ENCODE data around the gene CCDC93.
"Not testable (repeated sequence)": the region's sequence is repeated elsewhere in the genome, so short reads cannot be mapped to it uniquely, and the experiment has no call there.

Gene CCDC93

DNA sequence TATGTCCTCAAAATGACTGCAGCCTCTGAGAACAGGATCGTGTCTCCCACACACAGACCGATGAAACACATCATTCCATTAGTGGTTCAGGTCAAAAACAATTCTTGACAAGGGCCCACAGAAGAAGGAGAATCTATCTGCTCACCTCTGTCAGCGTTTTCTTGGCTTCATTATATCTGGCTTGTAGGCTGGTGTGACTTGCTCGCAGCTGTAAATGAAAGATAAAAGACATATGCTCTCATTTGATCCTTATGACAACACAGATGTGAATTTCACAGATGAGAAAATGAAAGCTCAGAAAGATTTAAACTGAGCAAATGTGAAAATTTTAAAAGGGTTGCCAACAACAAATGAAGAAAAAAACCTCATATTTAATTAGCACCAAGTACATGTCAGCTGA lies 61.6 kb downstream of the CCDC93 start:
- no peak for FAIRE-seq

GRCh38 chr2:117949806-117950205 lies 64.1 kb downstream of the CCDC93 start:
- no peak for FAIRE-seq

DNA sequence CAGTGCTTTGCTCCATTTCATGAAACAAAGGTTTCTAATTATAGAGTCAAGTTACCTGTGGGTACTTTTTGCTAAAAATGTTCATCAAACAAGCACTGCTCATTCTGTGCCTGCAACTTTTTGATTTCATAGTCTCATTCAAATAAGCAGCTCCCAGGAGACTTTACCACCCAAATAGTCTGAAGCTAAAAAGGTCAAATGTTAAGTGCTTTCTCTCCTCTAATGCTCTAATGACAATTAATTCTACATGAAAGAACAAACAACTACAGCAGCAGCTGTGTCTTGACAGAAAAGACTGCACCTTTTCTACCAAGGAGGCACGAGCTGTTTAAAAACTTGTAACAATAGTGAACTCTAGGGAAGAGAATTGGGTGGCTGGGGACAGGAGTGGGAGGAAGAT lies 65.3 kb downstream of the CCDC93 start:
- FAIRE-seq, result no peak

DNA sequence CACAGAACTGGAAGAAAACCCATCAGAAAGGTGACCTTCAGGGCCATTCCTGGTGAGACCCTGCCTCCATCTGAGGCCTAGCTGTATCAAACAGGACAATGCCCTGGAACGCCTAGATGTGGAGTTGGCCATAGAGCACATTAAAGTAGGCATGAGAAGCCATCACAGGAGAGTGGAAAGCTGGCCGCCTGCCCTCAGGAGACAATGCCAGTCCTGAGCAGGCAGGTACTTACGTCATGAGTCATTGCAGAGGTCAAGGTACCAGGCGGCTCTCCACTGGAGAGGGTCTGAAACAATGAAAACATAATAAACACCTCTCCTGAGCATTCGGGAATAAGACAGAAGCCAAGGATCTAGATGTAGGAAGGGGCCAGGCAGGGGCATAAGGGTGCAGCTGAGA lies 68.6 kb downstream of the CCDC93 start:
- no peak for FAIRE-seq

- FAIRE-seq, result no peak
Observed at GRCh38 chr2:117944816-117945215, 69.1 kb downstream of the CCDC93 start.

- no peak for FAIRE-seq
Observed at GRCh38 chr2:117943013-117943672, 70.7 kb downstream of the CCDC93 start.

GRCh38 chr2:117942551-117942950 lies 71.3 kb downstream of the CCDC93 start:
- no peak for FAIRE-seq

- no peak for FAIRE-seq
Observed at GRCh38 chr2:117941693-117942092, 72.2 kb downstream of the CCDC93 start.

GRCh38 chr2:117940436-117940835 lies 73.4 kb downstream of the CCDC93 start:
- no peak for FAIRE-seq

GRCh38 chr2:117938611-117939010 lies 75.3 kb downstream of the CCDC93 start:
- no peak for FAIRE-seq

DNA sequence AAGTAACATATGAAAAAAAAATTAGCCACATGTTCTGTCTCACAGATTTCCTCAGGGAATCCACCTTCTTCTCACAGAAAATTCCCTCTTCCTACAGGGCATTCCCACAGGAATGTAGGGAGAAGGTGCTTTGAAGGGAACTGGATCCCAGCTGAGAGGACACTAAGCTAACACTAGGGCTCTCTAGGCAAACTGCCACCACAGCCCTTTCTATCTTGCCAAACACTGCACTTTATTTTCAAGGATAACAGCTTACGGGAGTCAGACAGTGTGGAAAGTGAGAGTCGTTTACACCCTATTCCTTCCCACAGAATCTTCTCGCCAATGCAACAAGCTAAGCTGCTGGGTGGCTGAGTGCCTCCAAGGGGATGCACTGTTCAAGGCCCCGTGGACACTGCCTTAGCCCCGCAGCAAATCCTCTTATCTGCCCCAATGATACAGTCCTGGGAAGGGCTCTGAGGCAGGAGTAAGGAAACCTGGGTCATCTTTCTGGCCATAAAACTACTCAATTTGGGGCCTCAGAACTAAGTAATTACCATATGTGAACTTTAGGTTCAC lies 76.9 kb downstream of the CCDC93 start:
- no peak for FAIRE-seq

DNA sequence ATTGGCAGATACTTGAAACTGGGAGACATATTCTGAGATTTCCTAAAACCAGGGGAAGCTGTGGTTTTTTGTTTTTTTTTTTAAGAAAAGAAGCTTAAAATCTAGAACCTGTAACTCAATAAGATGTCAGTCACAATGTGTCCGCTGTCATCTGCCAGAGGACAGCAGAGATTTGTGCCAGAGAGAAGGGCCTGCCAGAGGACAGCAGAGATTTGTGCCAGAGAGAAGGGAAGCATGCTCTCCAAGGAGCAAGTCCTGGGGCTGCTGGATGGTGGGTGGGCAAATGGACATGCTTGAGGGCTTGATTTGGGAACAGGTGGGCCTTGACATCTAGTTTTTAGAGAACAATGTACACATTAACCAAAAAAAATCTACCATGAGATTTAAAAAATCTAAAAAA lies 77.9 kb downstream of the CCDC93 start:
- FAIRE-seq, result no peak

GRCh38 chr2:117935456-117935855 lies 78.4 kb downstream of the CCDC93 start:
- no peak for FAIRE-seq

DNA sequence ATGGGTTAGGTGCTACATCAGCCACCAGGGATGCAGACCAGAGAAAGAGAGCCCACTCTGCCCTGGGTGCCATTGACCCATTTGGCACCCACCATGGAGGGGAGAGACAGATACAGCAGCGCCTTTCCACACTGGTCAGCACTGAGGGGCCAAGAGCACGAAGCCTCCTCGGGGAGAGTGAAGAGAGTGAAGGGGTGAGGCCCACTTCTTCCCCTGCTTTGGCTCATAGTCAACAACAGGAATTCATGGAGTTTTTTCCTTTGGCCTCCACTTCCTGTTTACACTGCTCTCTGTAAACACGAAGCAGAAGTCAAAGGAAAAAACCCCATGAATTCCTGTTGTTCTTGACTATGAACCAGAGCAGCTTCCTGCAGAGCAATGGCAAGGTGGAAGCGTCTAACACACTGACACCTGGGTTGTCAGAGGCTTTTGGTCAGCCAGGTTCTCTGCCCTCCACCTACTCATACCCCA lies 80.0 kb downstream of the CCDC93 start:
- no peak for FAIRE-seq

- FAIRE-seq, result no peak
Observed at GRCh38 chr2:117931978-117932377, 81.9 kb downstream of the CCDC93 start.

DNA sequence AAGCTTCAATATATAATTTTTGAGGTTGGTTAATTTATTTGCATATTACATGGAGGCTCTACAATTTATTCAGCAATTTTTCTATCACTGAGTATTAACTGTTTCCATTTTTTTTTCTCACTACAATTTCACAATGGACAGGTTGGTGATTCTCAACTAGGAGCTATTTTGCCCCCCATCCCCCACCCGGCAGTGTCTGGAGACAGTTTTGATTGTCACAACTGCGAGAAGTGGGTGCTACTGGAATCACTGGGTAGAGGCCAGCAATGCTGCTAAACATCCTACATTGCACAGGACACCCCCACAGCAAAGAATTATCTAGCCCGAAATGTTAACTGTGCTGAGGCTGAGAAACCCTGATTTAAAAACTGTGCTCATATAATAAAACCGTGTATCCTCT lies 82.6 kb downstream of the CCDC93 start:
- no peak for FAIRE-seq

- FAIRE-seq, result no peak
Observed at GRCh38 chr2:117930775-117931174, 83.1 kb downstream of the CCDC93 start.

- FAIRE-seq, result not testable (repeated sequence)
Observed at GRCh38 chr2:117923471-117923870, 90.4 kb downstream of the CCDC93 start.

DNA sequence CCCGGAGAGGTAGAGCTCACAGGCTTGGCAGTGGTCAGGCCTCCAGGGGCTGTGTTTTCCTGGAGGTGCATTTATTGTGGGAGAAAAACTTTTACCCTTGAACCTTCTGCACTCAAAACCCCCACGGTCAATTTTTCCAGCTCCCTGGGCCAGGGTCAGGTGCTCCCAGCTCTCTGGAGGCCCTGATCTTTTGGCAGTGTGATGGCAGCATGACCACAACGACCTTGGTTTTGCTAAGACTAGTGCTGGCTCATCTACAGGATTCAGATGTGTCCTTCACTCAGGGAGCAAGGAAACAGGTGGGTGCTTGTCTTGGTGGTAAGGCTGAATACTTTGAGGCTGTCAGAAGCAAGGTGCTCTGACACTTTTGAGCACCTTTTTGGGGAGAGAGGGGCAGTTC lies 92.3 kb downstream of the CCDC93 start:
- no peak for FAIRE-seq

GRCh38 chr2:117918608-117919007 lies 95.3 kb downstream of the CCDC93 start:
- FAIRE-seq, result no peak

DNA sequence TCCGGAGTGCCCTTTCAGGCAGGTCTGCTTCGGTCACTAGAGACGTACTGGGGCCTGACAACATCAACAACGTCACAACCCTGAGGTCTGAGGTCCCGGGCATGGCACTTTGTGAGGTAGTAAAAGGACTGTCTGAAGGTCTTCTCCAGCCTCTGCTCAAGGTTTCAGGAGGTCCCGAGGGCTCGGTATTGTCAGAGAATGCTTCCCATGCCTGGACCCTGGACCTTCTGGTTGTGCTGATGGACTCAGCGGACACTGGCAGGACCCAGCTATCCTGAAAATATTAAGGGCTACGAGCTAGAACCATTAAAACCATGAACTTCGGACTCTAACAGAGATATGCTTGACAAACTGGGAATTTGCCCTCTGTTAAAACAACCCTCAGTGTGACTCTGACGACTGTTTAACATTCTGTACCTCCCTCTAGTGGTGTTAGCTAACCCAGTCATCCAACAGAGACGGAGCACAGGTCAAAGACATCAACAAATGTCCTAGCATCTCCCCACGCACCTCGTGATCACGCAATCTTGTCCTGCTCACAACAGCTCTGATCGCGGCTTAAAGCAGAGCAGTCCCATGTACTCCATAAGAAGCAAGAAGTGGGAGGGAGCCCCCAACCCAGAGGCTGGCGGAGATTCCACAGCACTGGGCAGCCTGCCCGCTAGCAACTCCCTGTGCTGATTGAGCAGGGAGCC lies 96.5 kb downstream of the CCDC93 start:
- FAIRE-seq, result no peak

- no peak for FAIRE-seq
Observed at GRCh38 chr2:117902933-117903332, 110.9 kb downstream of the CCDC93 start.

- FAIRE-seq, result no peak
Observed at GRCh38 chr2:117888897-117889296, 125.0 kb downstream of the CCDC93 start.

GRCh38 chr2:117885308-117885707 lies 128.6 kb downstream of the CCDC93 start:
- no peak for FAIRE-seq
